Putamen (tissue), 1 donor: ENCODE data around the gene TCERG1L.

Source experiments
- DNase-seq: peaks from one replicate; pipeline ENCODE4 v3.0.0-alpha.2; 2016; ENCODE audit warnings: low spot score

TCERG1L gene

GRCh38 chr10:131315344-131315743 lies 3.8 kb upstream of the TCERG1L start:
- no peak for DNase-seq

GRCh38 chr10:131314799-131315198 lies 3.3 kb upstream of the TCERG1L start:
- no peak for DNase-seq

- no peak for DNase-seq
Measured at GRCh38 chr10:131314148-131314547, 2.6 kb upstream of the TCERG1L start.

- DNase-seq: no peak
Measured at GRCh38 chr10:131313377-131313776, 1.9 kb upstream of the TCERG1L start.

GRCh38 chr10:131312478-131312836 lies 936 bp upstream of the TCERG1L start:
- no peak for DNase-seq

GRCh38 chr10:131311402-131311660 lies 190 bp downstream of the TCERG1L start:
- DNase-seq: no peak

- no peak for DNase-seq
Measured at GRCh38 chr10:131310551-131311401, 745 bp downstream of the TCERG1L start.

- DNase-seq: no peak
Measured at GRCh38 chr10:131310142-131310541, 1.4 kb downstream of the TCERG1L start.

- DNase-seq: no peak
Measured at GRCh38 chr10:131300508-131300907, 11.0 kb downstream of the TCERG1L start.

GRCh38 chr10:131290781-131291180 lies 20.7 kb downstream of the TCERG1L start:
- DNase-seq: no peak

- no peak for DNase-seq
Measured at GRCh38 chr10:131288648-131289047, 22.9 kb downstream of the TCERG1L start.

- no peak for DNase-seq
Measured at GRCh38 chr10:131282961-131283360, 28.6 kb downstream of the TCERG1L start.

- DNase-seq: no peak
Measured at GRCh38 chr10:131280101-131280500, 31.4 kb downstream of the TCERG1L start.

- DNase-seq: no peak
Measured at GRCh38 chr10:131279516-131279915, 32.0 kb downstream of the TCERG1L start.

GRCh38 chr10:131277969-131278368 lies 33.6 kb downstream of the TCERG1L start:
- DNase-seq: no peak

GRCh38 chr10:131277278-131277677 lies 34.2 kb downstream of the TCERG1L start:
- no peak for DNase-seq

- DNase-seq: no peak
Measured at GRCh38 chr10:131275691-131276090, 35.8 kb downstream of the TCERG1L start.

- DNase-seq: no peak
Measured at GRCh38 chr10:131274883-131275282, 36.6 kb downstream of the TCERG1L start.

- DNase-seq: no peak
Measured at GRCh38 chr10:131274133-131274880, 37.2 kb downstream of the TCERG1L start.

GRCh38 chr10:131273476-131273875 lies 38.0 kb downstream of the TCERG1L start:
- DNase-seq: no peak

- no peak for DNase-seq
Measured at GRCh38 chr10:131272897-131273451, 38.5 kb downstream of the TCERG1L start.

- no peak for DNase-seq
Measured at GRCh38 chr10:131271966-131272365, 39.6 kb downstream of the TCERG1L start.

- DNase-seq: no peak
Measured at GRCh38 chr10:131271195-131271880, 40.2 kb downstream of the TCERG1L start.
